ENCODE results near the gene CCR6. TPM values are rescaled to one million over a fixed set of nuclear protein-coding genes. Genes with fewer than 3 reads are reported as not detected.

CCR6 gene
- total and polyA plus RNA-seq, 2 of the 8 experiments (the other 6 are each of a cell fraction or from before 2014, with no cell fraction given): 0.06 TPM; not detected in 1

DNA sequence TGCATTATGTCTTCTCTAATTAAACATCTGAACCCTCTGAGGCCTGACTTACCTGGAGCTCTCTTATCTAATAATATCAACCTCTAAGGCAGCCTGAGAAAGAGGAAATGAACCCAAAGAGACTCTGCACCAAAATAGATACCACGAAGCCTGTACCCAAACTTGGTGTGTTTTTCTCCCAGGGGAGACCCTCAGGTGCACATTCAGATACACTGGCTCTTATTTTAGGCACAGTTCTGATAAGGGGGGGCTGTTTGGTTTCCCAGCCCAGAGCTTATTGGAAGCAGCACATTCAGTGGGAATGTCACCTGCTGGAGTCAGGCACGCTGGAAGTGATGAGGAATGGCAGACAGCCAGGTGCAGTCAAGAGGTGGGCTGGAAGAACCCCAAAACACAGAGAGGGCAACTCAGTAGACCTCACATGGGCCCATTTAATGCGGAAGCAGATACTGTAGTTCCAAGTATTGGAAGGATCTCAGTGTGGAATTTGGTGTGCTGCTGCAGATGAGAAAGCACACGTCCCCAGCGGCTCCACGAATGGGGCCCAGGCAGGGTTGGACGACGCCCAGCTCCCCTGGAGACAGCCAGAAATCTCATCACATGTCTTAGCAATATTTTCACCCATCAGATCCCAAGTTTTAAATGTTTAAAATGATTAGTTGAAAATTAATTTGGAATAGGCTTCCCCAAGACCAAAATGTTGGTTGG, 9.7 kb upstream of the CCR6 start:
- Histone ChIP-seq H3K23me2 (ENCODE audit: low read depth, low read length) (no peaks in the 10 kb centered on the region), H3K23ac (ENCODE audit: insufficient read length) (no peak overlapping the region), H2BK5ac (ENCODE audit: low read depth, low read length) (no peak overlapping the region), H4K20me1 (replicated peaks in 1 of 2; ENCODE audit: control insufficient read depth in 1 of 2, insufficient read depth in 2 of 2, low read length in 2 of 2) (no peaks in the 10 kb centered on the region), H3K79me2 (ENCODE audit: control insufficient read depth in 1 of 2, insufficient read depth in 2 of 2, low read length in 2 of 2) (no peaks in the 10 kb centered on the region), H4K5ac (ENCODE audit: insufficient read length, low read depth, low read length) (no peak overlapping the region), H2BK20ac (ENCODE audit: low read length) (no peak overlapping the region), H3K27ac (ENCODE audit: low read depth, low read length) (no peak overlapping the region), H3K27me3 (replicated peaks in 1 of 4; ENCODE audit: control insufficient read depth in 3 of 4, extremely low read depth in 1 of 4, insufficient read depth in 3 of 4, low read length in 3 of 4) (no peaks in the 10 kb centered on the region), H3K56ac (replicated peaks; ENCODE audit: insufficient read length, low read depth, low read length) (no peak overlapping the region), H2BK12ac (ENCODE audit: low read depth, low read length) (no peak overlapping the region), H3K14ac (ENCODE audit: insufficient read length) (no peak overlapping the region), H3K4ac (replicated peaks; ENCODE audit: insufficient read length, low read depth, low read length) (no peak overlapping the region), H2AK5ac (ENCODE audit: low read depth, low read length) (no peak overlapping the region), H3K4me1 (replicated peaks in 1 of 4; ENCODE audit: control insufficient read depth in 3 of 4, insufficient read depth in 4 of 4, low read length in 3 of 4) (peaks cover 0 to 5% (median 0%) of the 10 kb centered on the region in 4 experiments; a peak in 3 of 7 replicates), H4K8ac (ENCODE audit: extremely low read depth, insufficient read depth, low read length) (no peak overlapping the region), H3K9me3 (ENCODE audit: insufficient read depth in 2 of 2, low read depth in 1 of 2, low read length in 1 of 2) (no peaks in the 10 kb centered on the region), H3K36me3 (ENCODE audit: control insufficient read depth in 2 of 4, insufficient read depth in 4 of 4, low read length in 3 of 4) (no peaks in the 10 kb centered on the region), H2AFZ (ENCODE audit: low read length) (no peak overlapping the region), H3K18ac (ENCODE audit: extremely low read depth, low read length) (no peak overlapping the region), H4K91ac (replicated peaks; ENCODE audit: insufficient read length, low read length) (no peak overlapping the region), H3K9ac (replicated peaks in 1 of 4; ENCODE audit: extremely low read depth in 1 of 4, low read depth in 3 of 4, low read length in 3 of 4) (no peak overlapping the region), H3K79me1 (ENCODE audit: low read depth, low read length) (no peaks in the 10 kb centered on the region), H2BK15ac (ENCODE audit: low read length) (no peak overlapping the region), H2BK120ac (replicated peaks; ENCODE audit: low read depth, low read length) (no peak overlapping the region), H3K4me3 (ENCODE audit: extremely low read depth in 1 of 4, insufficient read depth in 2 of 4, low read depth in 3 of 4, low read length in 4 of 4) (no peak overlapping the region), H3K4me2 (ENCODE audit: insufficient read depth in 1 of 2, low read depth in 2 of 2, low read length in 2 of 2) (no peak overlapping the region)
- CTCF ChIA-PET (ENCODE audit: partially characterized antibody): interaction anchor here (0.6 to 1.4 kb wide), 3 partner anchors 9 to 36 kb away, joined by 3 to 4 read pairs (median 3); no protein-coding TSS in a partner anchor
- DNase-seq (ENCODE audit: low read depth in 1 of 2, low spot score in 2 of 2) (no peak), FAIRE-seq (no peak)
- POLR2A ChIA-PET (ENCODE audit: partially characterized antibody): interaction anchor here (1.0 kb wide), 1 partner anchor 50 kb away, joined by 3 read pairs; no protein-coding TSS in a partner anchor
- 86% methylated on average over 8 of the region's 8 CpGs; no CpG with 5 or more reads in 1 of the 2 experiments for WGBS, 2 experiments (ENCODE audit: extremely low coverage in 1 of 2, insufficient coverage in 1 of 2, insufficient read length in 1 of 2, insufficient replicate concordance in 2 of 2, low coverage in 1 of 2, low lambda C conversion rate in 2 of 2, missing lambda C conversion rate in 1 of 2)
- TF ChIP-seq POLR2AphosphoS5 (IDR thresholded peaks at IDR 0.05; ENCODE audit: low read depth, low read length) (no peak), EGR1 (IDR thresholded peaks at IDR 0.05; ENCODE audit: borderline replicate concordance, low read depth, low read length) (no peak), CEBPB (IDR thresholded peaks at IDR 0.05; ENCODE audit: low read depth, low read length) (no peak), CREB1 (IDR thresholded peaks at IDR 0.05) (no peak), BCL11A (IDR thresholded peaks at IDR 0.05; ENCODE audit: low read depth in 2 of 2, low read length in 2 of 2) (no peak)
- TF ChIP-seq, protein P1, sequence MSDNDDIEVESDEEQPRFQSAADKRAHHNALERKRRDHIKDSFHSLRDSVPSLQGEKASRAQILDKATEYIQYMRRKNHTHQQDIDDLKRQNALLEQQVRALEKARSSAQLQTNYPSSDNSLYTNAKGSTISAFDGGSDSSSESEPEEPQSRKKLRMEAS (IDR thresholded peaks at IDR 0.05): no peak

All from H1 (cell line).